H9 (cell line): ENCODE measurements around the gene ARPC2. TPM values are rescaled to one million over a fixed set of nuclear protein-coding genes. Genes with fewer than 3 reads are reported as not detected.

Experiments
- DNase-seq: peaks from one replicate; pipeline ENCODE4 v3.0.0-alpha.2; 2017
- H2AFZ ChIP-seq: one replicate; pipeline ENCODE4 v1.6.1; 2013; ENCODE audit warnings: mild to moderate bottlenecking, low read length, control low read depth, moderate library complexity
- H2AK5ac ChIP-seq: 2 replicates; pipeline ENCODE4 v1.6.1; 2013; ENCODE audit warnings: low read length, control low read depth, mixed read lengths; ENCODE audit not compliant: insufficient read length
- H2BK120ac ChIP-seq: one replicate; pipeline ENCODE4 v1.6.1; 2013; ENCODE audit warnings: low read depth, mild to moderate bottlenecking, low read length, control low read depth, inconsistent platforms; ENCODE audit not compliant: poor library complexity, severe bottlenecking
- H2BK12ac ChIP-seq: 2 replicates; pipeline ENCODE4 v1.6.1; 2013; ENCODE audit warnings: low read length, control low read depth, mixed read lengths, low read depth; ENCODE audit not compliant: insufficient read length
- H2BK15ac ChIP-seq: 2 replicates; pipeline ENCODE4 v1.6.1; 2013; ENCODE audit warnings: low read depth, low read length, control low read depth
- H2BK20ac ChIP-seq: one replicate; pipeline ENCODE4 v1.6.1; 2013; ENCODE audit warnings: low read depth, mild to moderate bottlenecking, low read length, control low read depth, inconsistent platforms; ENCODE audit not compliant: poor library complexity, severe bottlenecking
- H2BK5ac ChIP-seq: 2 replicates; pipeline ENCODE4 v1.6.1; 2013; ENCODE audit warnings: low read length, control low read depth, mixed read lengths; ENCODE audit not compliant: insufficient read length
- H3K14ac ChIP-seq: 2 replicates; pipeline ENCODE4 v1.6.1; 2013; ENCODE audit warnings: low read length, control low read depth; ENCODE audit not compliant: insufficient read depth
- H3K18ac ChIP-seq: 2 replicates; pipeline ENCODE4 v1.6.1; 2013; ENCODE audit warnings: low read depth, mild to moderate bottlenecking, mixed read lengths, low read length, control low read depth; ENCODE audit not compliant: insufficient read length
- H3K23ac ChIP-seq: 2 replicates; pipeline ENCODE4 v1.6.1; 2013; ENCODE audit warnings: low read length, control low read depth, mixed read lengths, low read depth; ENCODE audit not compliant: insufficient read length
- H3K23me2 ChIP-seq: 2 replicates; pipeline ENCODE4 v1.6.1; 2013; ENCODE audit warnings: low read depth, mild to moderate bottlenecking, mixed read lengths, low read length, control low read depth; ENCODE audit not compliant: insufficient read length, poor library complexity, severe bottlenecking
- H3K27ac ChIP-seq: 2 replicates; pipeline ENCODE4 v1.5.1; 2013; ENCODE audit warnings: low read length, control low read depth, mixed read lengths, low read depth; ENCODE audit not compliant: insufficient read length
- H3K27me3 ChIP-seq: 2 replicates; pipeline ENCODE4 v1.6.1; 2013; ENCODE audit warnings: low read length, control low read depth, inconsistent platforms; ENCODE audit not compliant: insufficient read depth
- H3K4ac ChIP-seq: 2 replicates; pipeline ENCODE4 v1.6.1; 2013; ENCODE audit warnings: low read depth, mild to moderate bottlenecking, control low read depth, inconsistent platforms, low read length, moderate library complexity
- H3K4me1 ChIP-seq: 2 replicates; pipeline ENCODE4 v1.6.1; 2013; ENCODE audit warnings: low read length, control low read depth, inconsistent platforms; ENCODE audit not compliant: insufficient read depth
- H3K4me2 ChIP-seq: 2 replicates; pipeline ENCODE4 v1.6.1; 2013; ENCODE audit warnings: low read length, control low read depth, mixed read lengths; ENCODE audit not compliant: insufficient read length, insufficient read depth
- H3K56ac ChIP-seq: 2 replicates; pipeline ENCODE4 v1.6.1; 2013; ENCODE audit warnings: low read depth, mild to moderate bottlenecking, mixed read lengths, low read length, control low read depth; ENCODE audit not compliant: insufficient read length
- H3K79me1 ChIP-seq: 2 replicates; pipeline ENCODE4 v1.6.1; 2013; ENCODE audit warnings: low read depth, mild to moderate bottlenecking, moderate library complexity, low read length, control low read depth, inconsistent platforms; ENCODE audit not compliant: insufficient read depth, poor library complexity, severe bottlenecking
- H3K79me2 ChIP-seq: 2 replicates; pipeline ENCODE4 v1.6.1; 2013; ENCODE audit warnings: low read length, control low read depth, inconsistent platforms; ENCODE audit not compliant: insufficient read depth
- H3K9ac ChIP-seq: 2 replicates; pipeline ENCODE4 v1.6.1; 2013; ENCODE audit warnings: low read length, control low read depth, mixed read lengths; ENCODE audit not compliant: insufficient read length; ENCODE audit errors: extremely low read depth
- H3K9me3 ChIP-seq: one replicate; pipeline ENCODE4 v1.6.1; 2013; ENCODE audit warnings: low read depth, low read length, inconsistent platforms; ENCODE audit not compliant: control insufficient read depth
- H3T11ph ChIP-seq: one replicate; pipeline ENCODE4 v1.6.1; 2013; ENCODE audit warnings: mild to moderate bottlenecking, low read length, control low read depth, inconsistent platforms
- H4K20me1 ChIP-seq: one replicate; pipeline ENCODE4 v1.6.1; 2013; ENCODE audit not compliant: control insufficient read depth, insufficient read length, insufficient read depth
- H4K5ac ChIP-seq: 2 replicates; pipeline ENCODE4 v1.6.1; 2013; ENCODE audit warnings: low read depth, mild to moderate bottlenecking, mixed read lengths, low read length, control low read depth; ENCODE audit not compliant: insufficient read length
- H4K8ac ChIP-seq: replicated peaks from 2 replicates; pipeline ENCODE4 v1.6.1; 2013; ENCODE audit warnings: low read length, control low read depth, mixed read lengths, low read depth; ENCODE audit not compliant: insufficient read length
- H4K91ac ChIP-seq: 2 replicates; pipeline ENCODE4 v1.6.1; 2013; ENCODE audit warnings: low read depth, mild to moderate bottlenecking, moderate library complexity, mixed read lengths, low read length, control low read depth; ENCODE audit not compliant: insufficient read length
- H3K27ac Mint-ChIP-seq, 3 experiments: 2 replicates in 2 of 3; 3 replicates in 1 of 3; pipeline ENCODE4 v1.8.0; 2020 to 2021; ENCODE audit warnings: mixed read lengths in 3 of 3, mild to moderate bottlenecking in 1 of 3, moderate library complexity in 1 of 3
- H3K27me3 Mint-ChIP-seq: 2 replicates; pipeline ENCODE4 v1.8.0; 2021; ENCODE audit warnings: low read depth, mild to moderate bottlenecking, moderate library complexity, mixed read lengths
- H3K36me3 Mint-ChIP-seq, 3 experiments: 2 replicates in 2 of 3; 3 replicates in 1 of 3; pipeline ENCODE4 v1.8.0; 2020 to 2021; ENCODE audit warnings: low read depth in 3 of 3, mixed read lengths in 3 of 3; ENCODE audit not compliant: insufficient read depth in 1 of 3
- H3K4me1 Mint-ChIP-seq, 2 experiments: 2 replicates each; pipeline ENCODE4 v1.8.0; 2020; ENCODE audit warnings: mixed read lengths in 2 of 2
- H3K4me3 Mint-ChIP-seq, 2 experiments: 2 replicates in 1 of 2; 3 replicates in 1 of 2; pipeline ENCODE4 v1.8.0; 2020 to 2021; ENCODE audit warnings: mild to moderate bottlenecking in 2 of 2, mixed read lengths in 2 of 2, moderate library complexity in 1 of 2
- H3K9me3 Mint-ChIP-seq, 2 experiments: 2 replicates in 1 of 2; 3 replicates in 1 of 2; pipeline ENCODE4 v1.8.0; 2020; ENCODE audit warnings: mild to moderate bottlenecking in 2 of 2, mixed read lengths in 2 of 2, moderate library complexity in 1 of 2
- WGBS: extraction: QIAGEN DNeasy Blood & Tissue Kit; methylation state at CpG from one replicate; pipeline ENCODE4 v1.1.7; 2013; ENCODE audit warnings: missing lambda C conversion rate, low lambda C conversion rate, mixed read lengths; ENCODE audit not compliant: insufficient read length; ENCODE audit errors: extremely low coverage; 5-methylcytosine and 5-hydroxymethylcytosine counted together
- total RNA-seq: library from RNA; stranded (reverse); gene quantifications from 2 replicates; pipeline ENCODE4 v1.2.1, GENCODE V29; 2021
- TF ChIP-seq, protein P1 (sequence below): fragments of 200-600 bp; sonication (generic); conservative IDR thresholded peaks from 3 replicates; pipeline ENCODE4 v1.8.0; 2021; ENCODE audit warnings: antibody characterized with exemption, mild to moderate bottlenecking

ARPC2 gene
- total RNA-seq, 1 experiment from 2014 or later, result 197 TPM

DNA sequence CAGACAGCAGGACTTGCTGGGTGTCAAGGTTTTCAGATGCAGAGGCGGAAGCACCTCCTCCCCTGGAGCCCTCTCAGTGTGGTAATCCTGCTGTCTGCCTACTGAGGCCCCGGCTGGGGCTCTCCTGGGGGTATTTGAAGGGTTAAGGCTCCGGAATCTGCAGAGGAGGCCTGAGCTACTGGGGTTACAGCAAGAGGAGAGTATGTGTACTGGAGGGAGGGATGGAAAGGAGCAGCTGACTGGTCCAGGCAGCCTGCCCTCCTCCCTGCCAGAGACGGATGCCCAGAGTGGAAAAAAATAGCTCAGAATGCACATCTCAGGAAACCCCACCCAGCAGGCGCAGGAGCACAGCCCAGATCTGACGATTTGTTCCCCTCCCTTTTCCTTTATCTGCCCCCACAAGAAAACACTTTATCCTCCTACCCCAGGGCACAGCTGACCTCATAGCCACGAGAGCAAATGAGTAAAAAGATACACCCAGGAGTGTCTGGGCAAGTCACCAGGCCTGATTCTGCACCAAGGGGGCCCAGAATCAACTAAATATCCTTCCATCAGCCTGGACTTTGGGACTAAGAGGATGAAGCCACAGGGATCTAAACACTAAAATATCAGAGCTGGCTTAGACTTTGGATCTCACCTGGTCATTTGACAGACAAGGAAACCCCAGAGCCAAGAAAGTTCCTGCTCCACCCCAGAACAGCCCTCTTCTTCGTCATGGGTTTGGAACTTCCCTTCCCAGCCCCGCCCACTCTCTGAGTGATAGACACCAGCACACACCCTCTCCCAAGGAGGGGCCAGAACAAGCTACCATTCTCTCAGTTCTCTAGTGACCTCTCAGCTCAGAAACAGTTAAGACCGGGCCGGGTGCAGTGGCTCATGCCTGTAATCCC is 69.8 kb downstream of the ARPC2 start:
- H3K4ac ChIP-seq, result no peak overlapping the region
- TF ChIP-seq, protein P1, sequence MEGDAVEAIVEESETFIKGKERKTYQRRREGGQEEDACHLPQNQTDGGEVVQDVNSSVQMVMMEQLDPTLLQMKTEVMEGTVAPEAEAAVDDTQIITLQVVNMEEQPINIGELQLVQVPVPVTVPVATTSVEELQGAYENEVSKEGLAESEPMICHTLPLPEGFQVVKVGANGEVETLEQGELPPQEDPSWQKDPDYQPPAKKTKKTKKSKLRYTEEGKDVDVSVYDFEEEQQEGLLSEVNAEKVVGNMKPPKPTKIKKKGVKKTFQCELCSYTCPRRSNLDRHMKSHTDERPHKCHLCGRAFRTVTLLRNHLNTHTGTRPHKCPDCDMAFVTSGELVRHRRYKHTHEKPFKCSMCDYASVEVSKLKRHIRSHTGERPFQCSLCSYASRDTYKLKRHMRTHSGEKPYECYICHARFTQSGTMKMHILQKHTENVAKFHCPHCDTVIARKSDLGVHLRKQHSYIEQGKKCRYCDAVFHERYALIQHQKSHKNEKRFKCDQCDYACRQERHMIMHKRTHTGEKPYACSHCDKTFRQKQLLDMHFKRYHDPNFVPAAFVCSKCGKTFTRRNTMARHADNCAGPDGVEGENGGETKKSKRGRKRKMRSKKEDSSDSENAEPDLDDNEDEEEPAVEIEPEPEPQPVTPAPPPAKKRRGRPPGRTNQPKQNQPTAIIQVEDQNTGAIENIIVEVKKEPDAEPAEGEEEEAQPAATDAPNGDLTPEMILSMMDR, result no peak
- H3K4me1 ChIP-seq, result peaks cover 3% of the 10 kb centered on the region; the same call in 1 of the 2 replicates
- H2AFZ ChIP-seq, result no peak overlapping the region
- H2BK12ac ChIP-seq, result no peak overlapping the region
- H3K27ac ChIP-seq, result no peak overlapping the region
- peak; percentile 93 for DNase-seq
- no peak overlapping the region for H4K5ac ChIP-seq
- Mint-ChIP-seq H3K4me1 (peaks cover 29 to 31% of the 10 kb centered on the region in 2 experiments), H3K9me3 (no peaks in the 10 kb centered on the region), H3K27me3 (peaks cover 1% of the 10 kb centered on the region), H3K4me3 (no peak overlapping the region; a peak in 1 of 5 replicates), H3K27ac (peak overlapping the region in 2 of 3 experiments; percentile 52 to 93; a peak in 4 of 7 replicates), H3K36me3 (no peaks in the 10 kb centered on the region)
- no peak overlapping the region for H2BK20ac ChIP-seq
- H3K27me3 ChIP-seq, result no peaks in the 10 kb centered on the region
- no peaks in the 10 kb centered on the region for H3K79me1 ChIP-seq
- peaks cover 4% of the 10 kb centered on the region for H3K23me2 ChIP-seq
- no peak overlapping the region for H2BK15ac ChIP-seq
- H4K20me1 ChIP-seq, result no peaks in the 10 kb centered on the region
- no peak overlapping the region for H4K8ac ChIP-seq
- H3K4me2 ChIP-seq, result no peak overlapping the region
- no peak overlapping the region for H3T11ph ChIP-seq
- no peak overlapping the region for H2BK5ac ChIP-seq
- H3K56ac ChIP-seq, result no peak overlapping the region
- H3K9me3 ChIP-seq, result no peaks in the 10 kb centered on the region
- no peak overlapping the region for H3K18ac ChIP-seq
- no peak overlapping the region for H2AK5ac ChIP-seq
- H2BK120ac ChIP-seq, result no peak overlapping the region
- H3K79me2 ChIP-seq, result no peaks in the 10 kb centered on the region
- H3K14ac ChIP-seq, result no peak overlapping the region
- H4K91ac ChIP-seq, result no peak overlapping the region
- no peak overlapping the region for H3K9ac ChIP-seq
- H3K23ac ChIP-seq, result no peak overlapping the region
- no CpG with 5 or more reads among the region's 11 CpGs for WGBS
